Activated CD4-positive, alpha-beta memory T cell treated with anti-CD3 and anti-CD28 coated beads for 36 hours (primary cell): ENCODE measurements around the gene WDR20. TPM values are rescaled to one million over a fixed set of nuclear protein-coding genes. Genes with fewer than 3 reads are reported as not detected.

Experiments
- CTCF ChIA-PET: fragments of 350-600 bp; sonication (Branson Sonifier 250); formaldehyde crosslinking; loops from one replicate; lab custom pipeline; 2021; ENCODE audit warnings: antibody characterized with exemption, inconsistent platforms; lab: Charles Lee
- POLR2A ChIA-PET: fragments of 350-600 bp; sonication (Branson Sonifier 250); formaldehyde crosslinking; loops from one replicate; lab custom pipeline; 2021; ENCODE audit warnings: antibody characterized with exemption; lab: Charles Lee
- DNase-seq: peaks from one replicate; pipeline ENCODE4 v3.0.0-alpha.2; 2020
- H3K27ac Mint-ChIP-seq: one replicate; pipeline ENCODE4 v1.8.0; 2021; ENCODE audit warnings: mixed read lengths
- H3K27me3 Mint-ChIP-seq: one replicate; pipeline ENCODE4 v1.8.0; 2021; ENCODE audit warnings: mixed read lengths
- H3K36me3 Mint-ChIP-seq: one replicate; pipeline ENCODE4 v1.8.0; 2021; ENCODE audit warnings: mixed read lengths
- H3K4me1 Mint-ChIP-seq: one replicate; pipeline ENCODE4 v1.8.0; 2021; ENCODE audit warnings: low read depth, mixed read lengths
- H3K4me3 Mint-ChIP-seq: one replicate; pipeline ENCODE4 v1.8.0; 2021; ENCODE audit warnings: mild to moderate bottlenecking, mixed read lengths
- H3K9me3 Mint-ChIP-seq: one replicate; pipeline ENCODE4 v1.8.0; 2021; ENCODE audit warnings: mixed read lengths
- intact Hi-C: fragments of 100-400 bp; cut with micrococcal nuclease; formaldehyde crosslinking; loops from one replicate; pipeline ENCODE4 v1.15.1; 2023
- total RNA-seq, 2 experiments: library from RNA; stranded (reverse); gene quantifications; one replicate each; pipeline ENCODE4 v1.2.3, GENCODE V29; 2021

Gene WDR20
- total RNA-seq, 2 experiments from 2014 or later = 22.2 to 25.3 TPM

GRCh38 chr14:102178806-102179205 is 39.1 kb downstream of the WDR20 start:
- Mint-ChIP-seq H3K27ac (no peak overlapping the region), H3K4me1 (peaks cover 65% of the 10 kb centered on the region), H3K36me3 (peaks cover 12% of the 10 kb centered on the region), H3K4me3 (no peak overlapping the region), H3K27me3 (no peaks in the 10 kb centered on the region), H3K9me3 (no peaks in the 10 kb centered on the region)
- no peak for DNase-seq
- intact Hi-C loops = no loop called here
- ChIA-PET POLR2A (no interaction called here), CTCF (interaction anchor here (1.4 kb wide), 1 partner anchor 135 kb away, joined by 4 read pairs; no protein-coding TSS in a partner anchor)

GRCh38 chr14:102180248-102180998 is 40.7 kb downstream of the WDR20 start:
- H3K36me3 Mint-ChIP-seq = peaks cover 9% of the 10 kb centered on the region
- H3K4me3 Mint-ChIP-seq = no peak overlapping the region
- H3K27me3 Mint-ChIP-seq = no peaks in the 10 kb centered on the region
- no peak for DNase-seq
- no peak overlapping the region for H3K27ac Mint-ChIP-seq
- H3K4me1 Mint-ChIP-seq = peaks cover 76% of the 10 kb centered on the region
- H3K9me3 Mint-ChIP-seq = no peaks in the 10 kb centered on the region
- POLR2A ChIA-PET = no interaction called here
- CTCF ChIA-PET = interaction anchor here (0.6 kb wide), 1 partner anchor 148 kb away, joined by 3 read pairs; no protein-coding TSS in a partner anchor
- intact Hi-C loops = loop anchor here (10.0 kb wide), 1 partner anchor 216 kb away; the partner anchor contains the start of gene DYNC1H1

DNA sequence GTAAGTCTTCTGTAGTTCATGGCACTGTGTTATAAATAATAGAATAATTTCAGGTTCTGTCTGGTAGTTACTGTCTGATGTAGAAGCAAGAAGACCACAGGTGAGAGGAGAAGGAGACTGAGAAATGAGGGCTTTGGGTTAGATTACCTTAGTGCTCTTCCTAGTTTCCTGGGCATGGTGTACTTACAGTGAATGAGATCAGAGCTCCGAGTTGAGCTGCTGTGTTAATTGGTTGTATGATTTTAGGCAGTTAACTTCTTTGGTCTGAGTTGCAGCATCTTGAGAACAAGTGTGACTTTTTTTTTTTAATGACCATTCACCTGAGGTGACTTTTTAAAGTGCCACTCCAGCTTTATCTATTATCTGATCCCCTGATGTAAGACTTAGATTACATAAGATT is 41.5 kb downstream of the WDR20 start:
- no peaks in the 10 kb centered on the region for H3K9me3 Mint-ChIP-seq
- intact Hi-C loops = loop anchor here (10.0 kb wide), 1 partner anchor 216 kb away; the partner anchor contains the start of gene DYNC1H1
- H3K36me3 Mint-ChIP-seq = peaks cover 6% of the 10 kb centered on the region
- H3K27ac Mint-ChIP-seq = no peak overlapping the region
- peaks cover 77% of the 10 kb centered on the region for H3K4me1 Mint-ChIP-seq
- no peak overlapping the region for H3K4me3 Mint-ChIP-seq
- no peak for DNase-seq
- ChIA-PET POLR2A (interaction anchor here (0.9 to 1.7 kb wide), 3 partner anchors 14 to 41 kb away, joined by 4 to 9 read pairs (median 7); partner anchors contain the start of gene WDR20), CTCF (interaction anchor here (0.6 to 1.2 kb wide), 2 partner anchors 147 to 413 kb away, joined by 3 to 5 read pairs; no protein-coding TSS in a partner anchor)
- no peaks in the 10 kb centered on the region for H3K27me3 Mint-ChIP-seq

DNA sequence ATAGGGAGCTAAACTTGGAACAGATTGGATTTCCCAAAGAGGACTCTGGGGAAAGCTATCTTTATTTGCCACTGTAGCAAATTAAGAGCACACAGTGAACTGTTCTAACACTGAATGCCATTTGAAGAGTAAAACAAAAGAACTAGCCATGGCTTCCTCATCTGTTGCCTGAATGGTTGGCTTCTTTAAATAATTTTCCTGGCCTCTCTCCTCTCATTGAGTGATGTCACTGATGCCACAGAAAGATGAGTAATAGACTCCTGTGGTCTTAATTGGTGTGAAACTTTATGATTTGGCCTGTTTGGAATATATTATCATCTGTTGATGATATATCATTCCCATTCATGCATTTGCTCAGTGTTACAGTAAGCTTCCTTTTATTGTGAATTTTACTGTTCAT is 42.5 kb downstream of the WDR20 start:
- Mint-ChIP-seq H3K27ac (no peak overlapping the region), H3K9me3 (no peaks in the 10 kb centered on the region), H3K36me3 (peaks cover 3% of the 10 kb centered on the region), H3K4me3 (no peak overlapping the region), H3K4me1 (peaks cover 79% of the 10 kb centered on the region), H3K27me3 (no peaks in the 10 kb centered on the region)
- intact Hi-C loops = loop anchor here (1.0 to 10.0 kb wide), 2 partner anchors 19 to 217 kb away; partner anchors contain the start of gene DYNC1H1
- ChIA-PET CTCF (interaction anchor here (0.5 to 1.2 kb wide), 3 partner anchors 132 to 444 kb away, joined by 3 to 5 read pairs (median 3); no protein-coding TSS in a partner anchor), POLR2A (interaction anchor here (0.9 to 1.7 kb wide), 5 partner anchors 9 to 185 kb away, joined by 3 to 9 read pairs (median 4); partner anchors contain the start of gene WDR20)
- no peak for DNase-seq

DNA sequence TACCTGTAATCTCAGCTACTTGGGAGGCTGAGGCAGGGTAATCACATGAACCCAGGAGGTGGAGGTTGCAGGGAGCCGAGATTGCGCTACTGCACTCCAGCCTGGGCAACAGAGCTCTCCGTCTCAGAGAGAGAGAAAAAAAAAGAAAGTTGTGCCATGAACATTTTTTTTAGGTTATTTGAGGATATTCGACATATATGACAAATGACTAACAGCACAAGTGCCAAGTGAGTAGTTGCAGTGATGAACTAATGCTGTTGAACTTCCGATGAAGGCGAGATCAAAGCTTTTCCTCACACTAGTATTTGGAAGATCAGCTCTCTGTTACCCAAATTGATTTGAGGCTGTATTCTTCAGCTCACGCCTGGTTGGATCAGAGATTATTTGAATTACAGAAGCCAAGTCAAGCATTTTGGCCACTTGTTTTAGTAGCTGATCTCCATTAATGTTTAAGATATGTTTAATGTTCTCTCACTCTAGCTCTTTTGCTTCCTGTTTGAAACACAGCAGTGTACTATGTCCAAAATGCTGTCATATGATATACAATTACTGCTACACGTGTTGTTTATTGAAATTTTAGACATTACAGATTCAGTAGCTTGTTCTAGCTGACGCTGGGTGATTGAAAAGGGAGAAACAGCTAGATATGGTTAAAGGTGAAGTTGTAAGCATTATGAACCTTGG is 43.4 kb downstream of the WDR20 start:
- ChIA-PET POLR2A (interaction anchor here (1.1 to 1.9 kb wide), 5 partner anchors 8 to 184 kb away, joined by 3 to 9 read pairs (median 5); partner anchors contain the start of gene WDR20), CTCF (interaction anchor here (1.2 kb wide), 1 partner anchor 132 kb away, joined by 4 read pairs; no protein-coding TSS in a partner anchor)
- H3K36me3 Mint-ChIP-seq = peaks cover 3% of the 10 kb centered on the region
- peak overlapping the region; percentile 90 for H3K27ac Mint-ChIP-seq
- no peaks in the 10 kb centered on the region for H3K9me3 Mint-ChIP-seq
- intact Hi-C loops = loop anchor here (1.0 to 10.0 kb wide), 2 partner anchors 18 to 218 kb away; partner anchors contain the start of gene DYNC1H1
- no peaks in the 10 kb centered on the region for H3K27me3 Mint-ChIP-seq
- H3K4me3 Mint-ChIP-seq = no peak overlapping the region
- DNase-seq = no peak
- peaks cover 78% of the 10 kb centered on the region for H3K4me1 Mint-ChIP-seq

DNA sequence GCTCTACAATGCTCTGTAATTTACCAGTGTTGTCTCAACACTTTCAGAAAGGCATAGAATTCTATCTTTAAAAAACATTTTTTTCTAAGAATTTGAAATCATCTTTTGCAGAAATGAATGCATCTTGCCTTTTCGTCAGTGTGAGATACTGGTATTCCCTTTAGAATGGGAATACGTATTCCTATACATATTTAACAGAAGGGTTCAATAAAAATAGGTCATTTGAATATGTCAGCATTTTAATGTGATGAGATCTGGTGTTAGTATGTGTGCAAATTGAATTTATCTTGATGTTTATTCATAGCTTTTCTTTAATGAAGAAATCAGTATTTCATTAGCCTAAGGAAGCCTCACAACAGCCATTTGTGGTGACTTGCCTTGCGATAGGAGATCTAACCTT is 44.2 kb downstream of the WDR20 start:
- Mint-ChIP-seq H3K36me3 (peaks cover 1% of the 10 kb centered on the region), H3K27ac (peak overlapping the region; percentile 90), H3K4me1 (peaks cover 71% of the 10 kb centered on the region), H3K27me3 (no peaks in the 10 kb centered on the region), H3K9me3 (no peaks in the 10 kb centered on the region), H3K4me3 (peak overlapping the region; percentile 35)
- intact Hi-C loops = loop anchor here (1.0 to 10.0 kb wide), 2 partner anchors 45 to 219 kb away; partner anchors contain the start of genes DYNC1H1 and WDR20
- POLR2A ChIA-PET = interaction anchor here (0.6 to 1.9 kb wide), 4 partner anchors 45 to 344 kb away, joined by 3 to 5 read pairs (median 3); partner anchors contain the start of genes CINP, TECPR2 and WDR20
- CTCF ChIA-PET = interaction anchor here (0.9 to 1.2 kb wide), 4 partner anchors 16 to 476 kb away, joined by 3 to 4 read pairs (median 4); no protein-coding TSS in a partner anchor
- DNase-seq = no peak

- intact Hi-C loops = loop anchor here (1.0 to 10.0 kb wide), 2 partner anchors 45 to 220 kb away; partner anchors contain the start of genes DYNC1H1 and WDR20
- no peaks in the 10 kb centered on the region for H3K27me3 Mint-ChIP-seq
- peak overlapping the region; percentile 90 for H3K27ac Mint-ChIP-seq
- no peaks in the 10 kb centered on the region for H3K9me3 Mint-ChIP-seq
- POLR2A ChIA-PET = interaction anchor here (0.6 to 1.9 kb wide), 4 partner anchors 45 to 344 kb away, joined by 3 to 5 read pairs (median 3); partner anchors contain the start of genes CINP, TECPR2 and WDR20
- peak; percentile 57 for DNase-seq
- H3K4me3 Mint-ChIP-seq = peak overlapping the region; percentile 35
- CTCF ChIA-PET = interaction anchor here (0.9 to 1.2 kb wide), 3 partner anchors 16 to 477 kb away, joined by 3 to 4 read pairs (median 4); no protein-coding TSS in a partner anchor
- H3K4me1 Mint-ChIP-seq = peaks cover 70% of the 10 kb centered on the region
- H3K36me3 Mint-ChIP-seq = peaks cover 1% of the 10 kb centered on the region
These were observed 44.8 kb downstream of the WDR20 start for GRCh38 chr14:102184316-102185035.

DNA sequence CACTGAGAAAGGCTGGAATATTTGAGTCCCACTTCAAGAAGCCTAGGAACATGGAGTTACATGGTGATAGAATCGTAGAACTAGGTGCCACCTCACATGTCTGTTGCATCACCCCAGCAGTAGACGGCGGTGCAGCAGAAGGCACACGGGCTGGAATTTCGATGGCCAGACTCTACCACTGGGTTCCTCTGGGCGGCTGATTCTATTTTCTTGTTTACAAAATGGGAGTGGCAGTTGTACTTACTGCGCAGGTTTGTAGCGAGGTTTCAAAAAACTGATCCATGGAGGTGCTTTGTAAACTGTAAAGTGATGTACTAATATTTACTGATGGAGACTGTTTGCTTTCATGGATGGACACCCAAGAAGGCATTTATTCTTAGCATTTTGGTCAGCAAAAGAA is 45.7 kb downstream of the WDR20 start:
- peaks cover 1% of the 10 kb centered on the region for H3K36me3 Mint-ChIP-seq
- H3K9me3 Mint-ChIP-seq = no peaks in the 10 kb centered on the region
- no peaks in the 10 kb centered on the region for H3K27me3 Mint-ChIP-seq
- intact Hi-C loops = loop anchor here (10.0 kb wide), 1 partner anchor 221 kb away; the partner anchor contains the start of gene DYNC1H1
- DNase-seq = no peak
- H3K27ac Mint-ChIP-seq = no peak overlapping the region
- POLR2A ChIA-PET = no interaction called here
- H3K4me1 Mint-ChIP-seq = peaks cover 72% of the 10 kb centered on the region
- CTCF ChIA-PET = no interaction called here
- no peak overlapping the region for H3K4me3 Mint-ChIP-seq

GRCh38 chr14:102187044-102187443 is 47.3 kb downstream of the WDR20 start:
- Mint-ChIP-seq H3K27ac (peak overlapping the region; percentile 69), H3K4me3 (no peak overlapping the region), H3K36me3 (no peaks in the 10 kb centered on the region), H3K9me3 (no peaks in the 10 kb centered on the region), H3K4me1 (peaks cover 62% of the 10 kb centered on the region), H3K27me3 (no peaks in the 10 kb centered on the region)
- DNase-seq = no peak
- intact Hi-C loops = loop anchor here (10.0 kb wide), 1 partner anchor 222 kb away; the partner anchor contains the start of gene DYNC1H1
- ChIA-PET POLR2A (no interaction called here), CTCF (interaction anchor here (1.7 kb wide), 1 partner anchor 13 kb away, joined by 3 read pairs; no protein-coding TSS in a partner anchor)

GRCh38 chr14:102187568-102188001 is 47.9 kb downstream of the WDR20 start:
- Mint-ChIP-seq H3K36me3 (no peaks in the 10 kb centered on the region), H3K27me3 (no peaks in the 10 kb centered on the region), H3K27ac (no peak overlapping the region), H3K4me3 (no peak overlapping the region), H3K4me1 (peaks cover 59% of the 10 kb centered on the region), H3K9me3 (no peaks in the 10 kb centered on the region)
- no peak for DNase-seq
- CTCF ChIA-PET = interaction anchor here (1.7 kb wide), 1 partner anchor 13 kb away, joined by 3 read pairs; no protein-coding TSS in a partner anchor
- intact Hi-C loops = loop anchor here (10.0 kb wide), 1 partner anchor 223 kb away; the partner anchor contains the start of gene DYNC1H1
- POLR2A ChIA-PET = no interaction called here
